ENCODE results near the gene STK38. TPM values are rescaled to one million over a fixed set of nuclear protein-coding genes. Genes with fewer than 3 reads are reported as not detected.

Gene STK38
- total RNA-seq, 1 experiment from 2014 or later, result 44.7 TPM

DNA sequence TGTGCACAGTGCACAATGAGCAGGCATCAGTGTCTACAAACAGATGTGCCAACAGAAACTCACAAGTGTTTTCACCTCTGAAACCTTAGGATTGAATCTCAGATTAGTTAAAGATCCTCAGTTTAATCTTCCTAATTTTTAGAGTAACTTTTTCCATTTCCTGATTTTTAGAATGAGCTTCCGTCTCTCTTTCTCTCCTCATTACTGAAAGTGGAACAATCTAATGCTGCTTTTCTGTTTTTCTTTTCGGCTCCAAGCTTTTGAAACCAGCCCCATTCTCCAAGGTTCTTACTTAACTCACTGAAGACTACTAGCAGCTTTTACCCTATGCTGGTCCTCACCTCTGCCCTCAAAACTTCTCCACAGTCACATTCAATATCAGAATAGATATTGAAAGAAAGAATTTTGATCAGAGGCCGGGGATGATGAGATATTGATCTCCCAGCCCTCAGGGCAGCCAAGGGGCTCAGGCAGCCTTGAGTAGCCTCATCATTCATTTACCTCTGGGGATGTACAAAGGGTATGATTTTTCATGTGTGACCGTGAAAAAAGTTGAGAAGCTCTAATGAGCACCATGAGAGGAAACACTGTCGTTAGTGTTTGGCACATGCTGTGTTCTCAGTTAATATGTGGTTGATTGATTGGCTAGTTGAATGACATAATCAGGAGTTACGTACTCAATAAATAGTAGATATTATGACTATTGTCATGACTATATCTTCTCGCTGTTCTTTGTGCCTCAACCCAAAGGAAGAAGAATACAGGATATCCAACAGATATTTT is 11.9 kb upstream of the STK38 start:
- in situ Hi-C loops (cut with HindIII; ENCODE audit: low pct_unique_long_range_greater_than_20kb, low sequenced_read_pairs), result no loop called here
- ATAC-seq, result no peak
- Histone ChIP-seq H3K9me3 (ENCODE audit: control insufficient read depth, insufficient read depth, low read depth, low read length) (no peaks in the 10 kb centered on the region), H3K27ac (ENCODE audit: low read length) (no peak overlapping the region), H3K27me3 (ENCODE audit: control insufficient read depth, insufficient read depth, low read length) (no peaks in the 10 kb centered on the region), H3K4me1 (ENCODE audit: control insufficient read depth, insufficient read depth, low read length) (no peaks in the 10 kb centered on the region), H3K4me3 (ENCODE audit: low read depth in 2 of 2, low read length in 2 of 2) (no peak overlapping the region), H3K36me3 (ENCODE audit: control insufficient read depth, insufficient read depth, low read length) (no peaks in the 10 kb centered on the region)
- intact Hi-C loops (cut with micrococcal nuclease; ENCODE audit: unreplicated experiment), result no loop called here
- ChIA-PET CTCF (no interaction called here), POLR2A (interaction anchor here (0.7 kb wide), 1 partner anchor 26 kb away, joined by 3 read pairs; no protein-coding TSS in a partner anchor)
- no TSS peak for BruUV-seq (replicated peaks)
- DNase-seq (ENCODE audit: low read depth, low spot score), result no peak
- TF ChIP-seq TCF7L2 (IDR thresholded peaks at IDR 0.05; ENCODE audit: low read depth, low read length) (no peak), POLR2AphosphoS5 (IDR thresholded peaks at IDR 0.05; ENCODE audit: low read depth, low read length) (no peak), SIN3A (IDR thresholded peaks at IDR 0.05; ENCODE audit: borderline replicate concordance, insufficient read depth, low read depth, low read length) (no peak)
- TF ChIP-seq, protein P1, sequence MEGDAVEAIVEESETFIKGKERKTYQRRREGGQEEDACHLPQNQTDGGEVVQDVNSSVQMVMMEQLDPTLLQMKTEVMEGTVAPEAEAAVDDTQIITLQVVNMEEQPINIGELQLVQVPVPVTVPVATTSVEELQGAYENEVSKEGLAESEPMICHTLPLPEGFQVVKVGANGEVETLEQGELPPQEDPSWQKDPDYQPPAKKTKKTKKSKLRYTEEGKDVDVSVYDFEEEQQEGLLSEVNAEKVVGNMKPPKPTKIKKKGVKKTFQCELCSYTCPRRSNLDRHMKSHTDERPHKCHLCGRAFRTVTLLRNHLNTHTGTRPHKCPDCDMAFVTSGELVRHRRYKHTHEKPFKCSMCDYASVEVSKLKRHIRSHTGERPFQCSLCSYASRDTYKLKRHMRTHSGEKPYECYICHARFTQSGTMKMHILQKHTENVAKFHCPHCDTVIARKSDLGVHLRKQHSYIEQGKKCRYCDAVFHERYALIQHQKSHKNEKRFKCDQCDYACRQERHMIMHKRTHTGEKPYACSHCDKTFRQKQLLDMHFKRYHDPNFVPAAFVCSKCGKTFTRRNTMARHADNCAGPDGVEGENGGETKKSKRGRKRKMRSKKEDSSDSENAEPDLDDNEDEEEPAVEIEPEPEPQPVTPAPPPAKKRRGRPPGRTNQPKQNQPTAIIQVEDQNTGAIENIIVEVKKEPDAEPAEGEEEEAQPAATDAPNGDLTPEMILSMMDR (IDR thresholded peaks at IDR 0.05), result no peak
- TF ChIP-seq, protein P2, sequence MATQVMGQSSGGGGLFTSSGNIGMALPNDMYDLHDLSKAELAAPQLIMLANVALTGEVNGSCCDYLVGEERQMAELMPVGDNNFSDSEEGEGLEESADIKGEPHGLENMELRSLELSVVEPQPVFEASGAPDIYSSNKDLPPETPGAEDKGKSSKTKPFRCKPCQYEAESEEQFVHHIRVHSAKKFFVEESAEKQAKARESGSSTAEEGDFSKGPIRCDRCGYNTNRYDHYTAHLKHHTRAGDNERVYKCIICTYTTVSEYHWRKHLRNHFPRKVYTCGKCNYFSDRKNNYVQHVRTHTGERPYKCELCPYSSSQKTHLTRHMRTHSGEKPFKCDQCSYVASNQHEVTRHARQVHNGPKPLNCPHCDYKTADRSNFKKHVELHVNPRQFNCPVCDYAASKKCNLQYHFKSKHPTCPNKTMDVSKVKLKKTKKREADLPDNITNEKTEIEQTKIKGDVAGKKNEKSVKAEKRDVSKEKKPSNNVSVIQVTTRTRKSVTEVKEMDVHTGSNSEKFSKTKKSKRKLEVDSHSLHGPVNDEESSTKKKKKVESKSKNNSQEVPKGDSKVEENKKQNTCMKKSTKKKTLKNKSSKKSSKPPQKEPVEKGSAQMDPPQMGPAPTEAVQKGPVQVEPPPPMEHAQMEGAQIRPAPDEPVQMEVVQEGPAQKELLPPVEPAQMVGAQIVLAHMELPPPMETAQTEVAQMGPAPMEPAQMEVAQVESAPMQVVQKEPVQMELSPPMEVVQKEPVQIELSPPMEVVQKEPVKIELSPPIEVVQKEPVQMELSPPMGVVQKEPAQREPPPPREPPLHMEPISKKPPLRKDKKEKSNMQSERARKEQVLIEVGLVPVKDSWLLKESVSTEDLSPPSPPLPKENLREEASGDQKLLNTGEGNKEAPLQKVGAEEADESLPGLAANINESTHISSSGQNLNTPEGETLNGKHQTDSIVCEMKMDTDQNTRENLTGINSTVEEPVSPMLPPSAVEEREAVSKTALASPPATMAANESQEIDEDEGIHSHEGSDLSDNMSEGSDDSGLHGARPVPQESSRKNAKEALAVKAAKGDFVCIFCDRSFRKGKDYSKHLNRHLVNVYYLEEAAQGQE (IDR thresholded peaks at IDR 0.05; ENCODE audit: insufficient read depth in 1 of 2, low read depth in 2 of 2, low read length in 1 of 2), result no peak

DNA sequence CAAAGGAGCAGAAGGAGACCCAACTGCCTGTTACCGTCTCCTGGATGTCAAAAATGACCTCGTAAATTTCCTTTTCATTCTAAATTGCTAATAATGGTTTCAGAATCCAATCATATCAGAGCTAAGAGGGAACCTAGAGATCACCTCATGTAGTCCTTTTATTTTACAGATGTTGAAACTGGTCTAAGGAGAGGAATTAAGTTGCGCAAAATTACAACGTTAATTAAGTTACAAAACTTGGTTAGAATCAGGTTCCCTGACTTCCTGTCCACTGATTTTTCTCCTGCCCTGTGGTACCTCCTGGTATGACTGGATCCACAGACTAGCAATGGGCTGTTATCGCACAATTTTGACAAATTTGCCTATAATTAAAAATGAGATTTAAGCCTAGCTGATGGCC is 9.0 kb upstream of the STK38 start:
- ChIA-PET POLR2A (no interaction called here), CTCF (no interaction called here)
- Histone ChIP-seq H3K4me3 (ENCODE audit: low read depth in 2 of 2, low read length in 2 of 2) (no peak overlapping the region), H3K36me3 (ENCODE audit: control insufficient read depth, insufficient read depth, low read length) (no peaks in the 10 kb centered on the region), H3K27ac (ENCODE audit: low read length) (no peak overlapping the region), H3K27me3 (ENCODE audit: control insufficient read depth, insufficient read depth, low read length) (no peaks in the 10 kb centered on the region), H3K9me3 (ENCODE audit: control insufficient read depth, insufficient read depth, low read depth, low read length) (no peaks in the 10 kb centered on the region), H3K4me1 (ENCODE audit: control insufficient read depth, insufficient read depth, low read length) (no peaks in the 10 kb centered on the region)
- BruUV-seq (replicated peaks), result no TSS peak
- intact Hi-C loops (cut with micrococcal nuclease; ENCODE audit: unreplicated experiment), result no loop called here
- ATAC-seq, result no peak
- TF ChIP-seq TCF7L2 (IDR thresholded peaks at IDR 0.05; ENCODE audit: low read depth, low read length) (no peak), POLR2AphosphoS5 (IDR thresholded peaks at IDR 0.05; ENCODE audit: low read depth, low read length) (no peak), SIN3A (IDR thresholded peaks at IDR 0.05; ENCODE audit: borderline replicate concordance, insufficient read depth, low read depth, low read length) (no peak)
- TF ChIP-seq, protein P2 (IDR thresholded peaks at IDR 0.05; ENCODE audit: insufficient read depth in 1 of 2, low read depth in 2 of 2, low read length in 1 of 2), result no peak
- TF ChIP-seq, protein P1 (IDR thresholded peaks at IDR 0.05), result no peak
- no peak for DNase-seq (ENCODE audit: low read depth, low spot score)
- in situ Hi-C loops (cut with HindIII; ENCODE audit: low pct_unique_long_range_greater_than_20kb, low sequenced_read_pairs), result no loop called here
